ENCODE data around the gene CDH23.

Gene CDH23

GRCh38 chr10:71442000-71442399 is 45.3 kb downstream of the CDH23 start:
- no peak overlapping the region for H3K27ac ChIP-seq
- H2AFZ ChIP-seq, result no peak overlapping the region
- H3K4me2 ChIP-seq (ENCODE audit: low read length), result no peak overlapping the region
- H3K4me3 ChIP-seq (ENCODE audit: low read depth, low read length), result no peak overlapping the region
- H3K4me1 ChIP-seq, result no peaks in the 10 kb centered on the region
- H3K79me2 ChIP-seq, result no peaks in the 10 kb centered on the region
- H3K27me3 ChIP-seq (ENCODE audit: control insufficient read depth, insufficient read depth, low read length), result no peaks in the 10 kb centered on the region
- H3K9ac ChIP-seq, result no peak overlapping the region
- H3K9me3 ChIP-seq (ENCODE audit: control insufficient read depth, low read length), result no peaks in the 10 kb centered on the region
- H3K36me3 ChIP-seq (ENCODE audit: control insufficient read depth, insufficient read depth, low read length), result no peaks in the 10 kb centered on the region
- TF ChIP-seq, protein P1, sequence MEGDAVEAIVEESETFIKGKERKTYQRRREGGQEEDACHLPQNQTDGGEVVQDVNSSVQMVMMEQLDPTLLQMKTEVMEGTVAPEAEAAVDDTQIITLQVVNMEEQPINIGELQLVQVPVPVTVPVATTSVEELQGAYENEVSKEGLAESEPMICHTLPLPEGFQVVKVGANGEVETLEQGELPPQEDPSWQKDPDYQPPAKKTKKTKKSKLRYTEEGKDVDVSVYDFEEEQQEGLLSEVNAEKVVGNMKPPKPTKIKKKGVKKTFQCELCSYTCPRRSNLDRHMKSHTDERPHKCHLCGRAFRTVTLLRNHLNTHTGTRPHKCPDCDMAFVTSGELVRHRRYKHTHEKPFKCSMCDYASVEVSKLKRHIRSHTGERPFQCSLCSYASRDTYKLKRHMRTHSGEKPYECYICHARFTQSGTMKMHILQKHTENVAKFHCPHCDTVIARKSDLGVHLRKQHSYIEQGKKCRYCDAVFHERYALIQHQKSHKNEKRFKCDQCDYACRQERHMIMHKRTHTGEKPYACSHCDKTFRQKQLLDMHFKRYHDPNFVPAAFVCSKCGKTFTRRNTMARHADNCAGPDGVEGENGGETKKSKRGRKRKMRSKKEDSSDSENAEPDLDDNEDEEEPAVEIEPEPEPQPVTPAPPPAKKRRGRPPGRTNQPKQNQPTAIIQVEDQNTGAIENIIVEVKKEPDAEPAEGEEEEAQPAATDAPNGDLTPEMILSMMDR (IDR thresholded peaks at IDR 0.05), result no peak

DNA sequence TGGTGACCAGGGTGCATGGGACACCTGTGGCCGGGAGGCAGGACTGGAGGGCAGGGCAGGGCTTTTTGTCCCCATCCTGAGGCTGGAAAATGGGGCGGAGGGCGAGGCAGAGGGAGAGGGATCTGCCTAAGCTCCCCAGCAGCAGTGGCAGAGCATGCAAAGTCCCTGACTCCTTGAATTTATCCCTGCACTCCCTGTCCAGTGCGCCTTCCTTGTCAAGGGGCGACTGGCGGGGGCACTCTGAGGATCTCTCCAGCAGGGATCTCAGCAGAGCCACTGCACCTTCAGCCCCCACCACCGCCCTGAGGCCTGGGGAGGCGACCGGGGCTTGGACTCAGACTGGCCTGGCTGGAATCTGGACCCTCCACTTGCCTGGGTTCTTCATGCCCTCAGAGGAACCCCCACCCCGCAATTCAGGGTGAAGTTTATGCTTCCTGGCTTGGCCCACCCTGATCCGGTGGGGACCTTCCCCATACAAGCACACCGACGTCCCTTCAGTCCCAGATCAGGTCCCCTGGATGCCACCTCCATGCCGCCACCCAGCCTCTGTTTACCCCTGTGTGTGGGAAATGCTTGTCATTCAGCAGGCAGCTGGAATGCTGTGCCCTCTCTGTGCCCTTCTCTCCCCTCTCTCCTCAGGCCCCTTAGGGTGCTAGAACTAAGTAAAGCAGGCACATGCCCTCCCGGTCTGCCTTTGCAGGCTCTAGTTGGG is 46.3 kb downstream of the CDH23 start:
- H3K27me3 ChIP-seq (ENCODE audit: control insufficient read depth, insufficient read depth, low read length), result no peaks in the 10 kb centered on the region
- no peak overlapping the region for H3K27ac ChIP-seq
- no peak overlapping the region for H3K9ac ChIP-seq
- no peak overlapping the region for H3K4me3 ChIP-seq (ENCODE audit: low read depth, low read length)
- no peak overlapping the region for H2AFZ ChIP-seq
- H3K4me2 ChIP-seq (ENCODE audit: low read length), result no peak overlapping the region
- TF ChIP-seq, protein P1 (IDR thresholded peaks at IDR 0.05), result no peak
- no peaks in the 10 kb centered on the region for H3K4me1 ChIP-seq
- H3K9me3 ChIP-seq (ENCODE audit: control insufficient read depth, low read length), result no peaks in the 10 kb centered on the region
- no peaks in the 10 kb centered on the region for H3K36me3 ChIP-seq (ENCODE audit: control insufficient read depth, insufficient read depth, low read length)
- no peaks in the 10 kb centered on the region for H3K79me2 ChIP-seq

DNA sequence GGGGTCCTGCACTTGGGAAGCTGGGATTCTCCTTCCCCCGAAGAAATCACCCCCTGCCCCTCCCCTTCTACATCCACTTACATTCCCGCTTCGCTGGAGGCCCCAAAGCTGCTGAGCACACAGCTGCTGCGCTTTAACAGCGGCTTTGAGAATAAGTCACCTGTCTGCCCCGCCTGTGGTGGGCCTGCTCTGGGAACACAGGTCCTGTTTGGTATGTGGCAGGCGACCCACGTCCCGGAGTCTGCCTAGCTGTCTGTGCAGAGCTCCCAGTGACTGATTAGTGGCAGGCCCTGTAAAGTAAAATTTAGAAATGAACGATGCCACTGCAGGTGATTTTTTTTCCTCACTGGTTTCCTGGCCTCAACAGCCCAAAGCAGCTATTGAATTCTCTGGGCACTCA is 47.0 kb downstream of the CDH23 start:
- Histone ChIP-seq H3K27ac (no peak overlapping the region), H3K4me3 (ENCODE audit: low read depth, low read length) (no peak overlapping the region), H3K4me1 (no peaks in the 10 kb centered on the region), H2AFZ (no peak overlapping the region), H3K36me3 (ENCODE audit: control insufficient read depth, insufficient read depth, low read length) (no peaks in the 10 kb centered on the region), H3K9ac (no peak overlapping the region), H3K4me2 (ENCODE audit: low read length) (no peak overlapping the region), H3K27me3 (ENCODE audit: control insufficient read depth, insufficient read depth, low read length) (no peaks in the 10 kb centered on the region), H3K79me2 (no peaks in the 10 kb centered on the region), H3K9me3 (ENCODE audit: control insufficient read depth, low read length) (no peaks in the 10 kb centered on the region)
- TF ChIP-seq, protein P1 (IDR thresholded peaks at IDR 0.05), result no peak

DNA sequence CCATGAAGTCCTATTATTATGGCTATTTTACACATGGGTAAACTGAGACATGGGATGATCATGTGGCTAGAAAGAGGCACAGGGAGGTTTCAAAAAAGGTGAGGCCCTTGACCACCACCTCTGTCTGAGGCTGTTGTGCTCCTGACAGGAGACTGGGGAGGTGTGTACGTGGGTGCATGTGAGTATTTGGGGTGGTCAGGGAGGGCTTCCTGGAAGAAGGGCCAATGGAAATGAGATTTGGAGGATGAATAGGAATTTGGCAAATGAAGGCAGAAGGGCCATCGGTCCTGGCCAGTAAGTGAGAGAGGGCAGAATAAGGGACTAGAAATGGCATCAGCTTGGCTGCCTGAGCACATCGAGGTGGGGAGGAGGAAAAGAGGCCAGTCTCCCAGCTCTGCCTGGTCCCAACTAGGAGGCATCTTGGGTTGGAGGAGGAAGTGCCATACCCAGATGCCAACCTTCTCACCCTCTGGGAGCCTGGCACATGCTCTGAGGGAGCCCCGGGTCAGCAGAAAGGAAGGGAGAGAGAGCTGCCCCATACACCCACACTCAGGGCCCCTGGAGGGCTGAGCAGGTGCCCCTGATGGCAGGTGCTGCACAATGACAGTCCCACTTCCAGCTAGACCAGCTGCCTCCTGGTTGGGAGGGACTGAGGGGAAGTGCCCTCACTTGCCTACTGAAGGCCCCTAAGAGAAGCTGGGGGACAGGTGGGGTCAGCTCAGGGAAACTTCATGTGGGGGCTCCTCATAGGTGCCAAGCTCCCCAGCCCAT is 47.7 kb downstream of the CDH23 start:
- H3K27ac ChIP-seq, result no peak overlapping the region
- no peaks in the 10 kb centered on the region for H3K27me3 ChIP-seq (ENCODE audit: control insufficient read depth, insufficient read depth, low read length)
- H3K4me2 ChIP-seq (ENCODE audit: low read length), result no peak overlapping the region
- no peak overlapping the region for H3K4me3 ChIP-seq (ENCODE audit: low read depth, low read length)
- peaks cover under 1% of the 10 kb centered on the region for H3K4me1 ChIP-seq
- H3K9ac ChIP-seq, result no peak overlapping the region
- H2AFZ ChIP-seq, result no peak overlapping the region
- TF ChIP-seq, protein P1 (IDR thresholded peaks at IDR 0.05), result no peak
- H3K9me3 ChIP-seq (ENCODE audit: control insufficient read depth, low read length), result no peaks in the 10 kb centered on the region
- H3K36me3 ChIP-seq (ENCODE audit: control insufficient read depth, insufficient read depth, low read length), result no peaks in the 10 kb centered on the region
- H3K79me2 ChIP-seq, result no peaks in the 10 kb centered on the region
